Activated T-cell treated with anti-CD3 and anti-CD28 coated beads, Interleukin-2, amount 50 U/mL, for 1 hour (primary cell): ENCODE results near the gene ADCY1.

Experiments used
- DNase-seq: peaks from one replicate; pipeline ENCODE4 v3.0.0-alpha.2; 2020

ADCY1 gene

GRCh38 chr7:45681596-45682357, 107.6 kb downstream of the ADCY1 start:
- no peak for DNase-seq

- DNase-seq: no peak
Measured at GRCh38 chr7:45682358-45682735, 108.2 kb downstream of the ADCY1 start.

- no peak for DNase-seq
Measured at GRCh38 chr7:45682836-45683555, 108.8 kb downstream of the ADCY1 start.

- DNase-seq: no peak
Measured at GRCh38 chr7:45683556-45684148, 109.5 kb downstream of the ADCY1 start.

- no peak for DNase-seq
Measured at GRCh38 chr7:45684910-45685618, 110.9 kb downstream of the ADCY1 start.

- DNase-seq: no peak
Measured at GRCh38 chr7:45685619-45686240, 111.6 kb downstream of the ADCY1 start.

GRCh38 chr7:45686441-45687184, 112.4 kb downstream of the ADCY1 start:
- no peak for DNase-seq

GRCh38 chr7:45687185-45687560, 113.0 kb downstream of the ADCY1 start:
- no peak for DNase-seq

- DNase-seq: no peak
Measured at GRCh38 chr7:45687721-45688120, 113.6 kb downstream of the ADCY1 start.

- DNase-seq: no peak
Measured at GRCh38 chr7:45688382-45688781, 114.2 kb downstream of the ADCY1 start.

- no peak for DNase-seq
Measured at GRCh38 chr7:45689011-45689796, 115.0 kb downstream of the ADCY1 start.

GRCh38 chr7:45689797-45690761, 115.9 kb downstream of the ADCY1 start:
- no peak for DNase-seq

GRCh38 chr7:45690762-45691150, 116.6 kb downstream of the ADCY1 start:
- DNase-seq: no peak

- DNase-seq: no peak
Measured at GRCh38 chr7:45691155-45691656, 117.0 kb downstream of the ADCY1 start.

GRCh38 chr7:45692031-45692430, 117.9 kb downstream of the ADCY1 start:
- DNase-seq: no peak

GRCh38 chr7:45695249-45695995, 121.3 kb downstream of the ADCY1 start:
- DNase-seq: no peak

GRCh38 chr7:45696476-45696875, 122.3 kb downstream of the ADCY1 start:
- DNase-seq: no peak

- DNase-seq: no peak
Measured at GRCh38 chr7:45697576-45698136, 123.5 kb downstream of the ADCY1 start.
